Measurements from ENCODE around the gene C1RL.

C1RL gene

DNA sequence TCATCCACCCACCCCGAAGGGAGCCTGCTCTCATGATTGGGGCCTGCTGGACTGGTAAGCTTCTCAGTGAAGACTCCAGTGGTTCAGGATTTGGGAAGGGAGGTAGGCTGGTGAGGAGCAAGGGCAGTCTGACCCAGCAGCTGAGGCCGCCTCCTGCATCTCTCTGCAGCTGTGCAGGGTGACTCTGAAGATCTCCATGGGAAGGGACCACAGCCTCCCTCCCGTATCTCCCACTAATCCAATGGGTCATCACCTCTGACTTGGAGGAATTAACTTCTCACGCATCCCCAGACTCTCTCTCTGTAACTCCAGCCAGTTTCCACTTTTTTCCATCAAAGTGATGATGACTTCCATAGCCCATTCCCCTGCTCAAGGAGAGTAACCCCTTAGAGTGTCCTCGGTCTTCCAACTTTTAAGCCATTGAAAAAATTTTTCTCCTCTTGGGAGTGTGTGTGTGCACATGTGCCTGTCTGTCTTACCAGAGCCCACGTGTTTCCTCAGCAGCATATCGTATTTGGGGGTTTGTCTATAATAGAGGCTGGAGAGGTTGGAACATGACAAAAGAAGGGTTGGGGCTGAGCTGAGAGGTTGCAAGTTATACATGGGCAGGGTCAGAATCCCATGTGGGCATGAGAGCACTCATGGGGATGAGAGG, 32.5 kb upstream of the C1RL start:
- H3K4me3 ChIP-seq (ENCODE audit: low read depth, low read length) = no peak overlapping the region
- no peak for DNase-seq (ENCODE audit: low read depth)

DNA sequence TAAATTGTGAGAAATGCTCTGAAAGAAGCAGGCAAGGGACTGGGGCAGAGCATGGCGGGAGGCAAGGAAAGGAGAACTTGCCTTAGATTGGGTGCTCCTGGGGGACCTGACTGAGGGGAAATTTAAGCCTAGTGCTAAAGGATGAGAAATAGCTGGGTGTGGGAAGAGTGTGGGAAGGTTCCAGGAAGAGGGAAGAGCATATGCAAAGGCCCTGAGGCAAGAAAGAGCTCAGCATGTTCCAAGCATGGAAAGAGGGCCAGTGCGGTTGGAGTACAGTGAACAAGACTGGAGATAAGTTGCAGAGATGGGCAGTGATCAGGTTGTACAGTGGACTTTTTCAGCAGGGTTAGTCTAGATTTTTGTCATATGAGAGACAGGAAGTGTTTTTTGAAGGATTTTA, 30.2 kb upstream of the C1RL start:
- no peak for DNase-seq (ENCODE audit: low read depth)
- H3K4me3 ChIP-seq (ENCODE audit: low read depth, low read length) = no peak overlapping the region

DNA sequence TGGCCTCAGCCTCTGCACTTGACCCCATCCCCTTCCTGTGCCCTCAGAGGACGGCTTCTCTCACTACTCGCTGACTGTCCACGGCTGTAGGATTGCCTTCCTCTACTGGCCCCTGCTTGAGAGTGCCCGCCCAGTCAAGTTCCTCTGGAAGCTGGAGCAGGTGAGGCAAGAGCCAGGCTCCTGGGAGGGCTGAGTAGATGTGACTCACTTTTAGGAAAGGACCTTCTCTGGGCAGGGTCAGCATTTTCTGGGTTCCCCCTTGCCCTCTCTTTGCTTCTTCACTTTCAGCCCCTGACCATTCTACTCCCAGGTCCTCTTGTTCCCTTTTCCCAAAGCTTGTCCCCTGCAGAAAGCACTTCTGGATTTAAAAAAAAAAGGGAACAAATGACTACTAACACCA, 28.9 kb upstream of the C1RL start:
- no peak overlapping the region for H3K4me3 ChIP-seq (ENCODE audit: low read depth, low read length)
- no peak for DNase-seq (ENCODE audit: low read depth)

DNA sequence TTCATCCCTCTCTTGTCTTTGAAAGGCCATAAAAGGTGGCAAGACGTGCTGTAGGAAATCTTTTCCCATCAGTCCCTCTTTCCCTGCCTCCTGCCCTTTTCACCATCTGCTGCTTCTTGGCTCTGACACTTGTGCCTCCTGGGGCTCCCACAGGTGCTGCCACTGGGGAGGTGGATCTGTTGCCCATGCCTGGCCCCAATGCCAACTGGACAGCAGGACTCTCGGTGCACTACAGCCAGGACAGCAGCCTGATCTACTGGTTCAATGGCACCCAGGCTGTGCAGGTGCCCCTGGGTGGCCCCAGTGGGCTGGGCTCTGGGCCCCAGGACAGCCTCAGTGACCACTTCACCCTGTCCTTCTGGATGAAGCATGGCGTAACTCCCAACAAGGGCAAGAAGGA, 27.7 kb upstream of the C1RL start:
- no peak for DNase-seq (ENCODE audit: low read depth)
- no peak overlapping the region for H3K4me3 ChIP-seq (ENCODE audit: low read depth, low read length)

DNA sequence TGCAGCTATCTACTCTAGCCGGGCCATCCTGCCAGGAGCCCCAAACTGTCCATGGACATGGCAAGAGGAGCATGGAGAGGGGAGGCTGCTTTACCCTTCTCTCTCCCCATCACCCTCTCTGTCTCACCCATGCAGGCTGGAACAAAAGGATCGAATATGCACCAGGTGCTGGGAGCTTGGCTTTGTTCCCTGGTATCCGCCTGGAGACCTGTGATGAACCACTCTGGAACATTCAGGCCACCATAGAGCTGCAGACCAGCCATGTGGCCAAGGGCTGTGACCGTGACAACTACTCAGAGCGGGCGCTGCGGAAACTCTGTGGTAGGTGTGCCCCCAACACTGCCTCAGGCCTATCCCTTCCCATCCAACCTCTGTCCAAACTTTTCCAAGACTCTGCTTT, 27.1 kb upstream of the C1RL start:
- H3K4me3 ChIP-seq (ENCODE audit: low read depth, low read length) = no peak overlapping the region
- no peak for DNase-seq (ENCODE audit: low read depth)

DNA sequence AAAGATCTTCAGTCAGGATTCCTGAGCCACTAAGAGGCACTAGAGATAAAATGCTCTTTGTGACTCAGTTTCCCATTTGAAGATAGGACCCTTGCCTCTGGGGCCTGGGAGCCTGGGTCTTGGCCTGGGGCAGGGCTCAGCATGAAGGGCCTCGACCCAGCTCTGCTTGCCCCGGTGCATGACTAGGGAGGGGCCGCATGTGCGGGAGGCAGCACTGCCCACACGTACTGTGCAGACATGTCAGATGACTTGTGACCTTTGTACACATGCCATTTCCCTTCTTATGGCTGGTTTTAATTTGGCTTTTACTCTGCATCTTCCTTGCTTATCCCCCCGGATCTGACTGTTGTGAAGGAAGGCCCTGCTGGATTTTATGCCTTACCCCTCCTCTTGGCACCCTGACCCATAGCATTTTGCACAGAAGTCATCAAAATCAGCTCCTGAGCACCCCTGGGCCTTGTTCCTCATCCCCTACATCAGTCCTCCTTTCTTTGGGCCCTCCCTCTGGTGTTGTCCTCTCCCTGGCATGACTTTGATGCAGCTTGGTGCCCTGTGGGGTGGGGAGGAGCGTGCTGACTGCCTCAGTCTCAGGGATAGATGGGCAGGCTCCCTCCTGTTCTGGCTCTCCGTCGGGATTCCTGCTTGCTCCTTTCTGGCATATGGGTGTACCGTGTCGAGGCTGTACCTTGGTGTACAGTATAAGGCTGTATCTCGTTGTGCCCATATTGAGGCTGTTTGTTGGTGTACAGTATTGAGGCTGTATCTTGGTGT, 25.6 kb upstream of the C1RL start:
- DNase-seq (ENCODE audit: low read depth) = no peak
- H3K4me3 ChIP-seq (ENCODE audit: low read depth, low read length) = no peak overlapping the region

DNA sequence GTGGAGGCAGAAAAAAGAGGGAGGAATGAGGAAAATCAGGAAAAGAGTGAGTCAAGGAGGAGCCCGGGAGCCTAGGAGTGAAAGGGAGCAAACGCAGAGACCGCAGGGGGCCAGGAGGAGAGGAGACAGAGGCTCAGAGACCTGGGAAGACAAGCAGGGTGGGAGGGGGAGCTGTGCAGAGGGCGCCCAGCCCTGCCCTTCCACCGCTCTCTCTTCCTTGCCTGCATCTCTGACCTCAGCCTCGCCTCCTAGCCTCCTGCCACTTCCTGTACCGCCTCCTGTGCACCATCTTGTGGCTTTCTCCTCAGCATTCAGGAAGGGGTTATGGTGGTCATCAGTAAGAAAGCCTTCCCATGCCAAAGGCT, 22.5 kb upstream of the C1RL start:
- DNase-seq (ENCODE audit: low read depth) = no peak
- H3K4me3 ChIP-seq (ENCODE audit: low read depth, low read length) = no peak overlapping the region

DNA sequence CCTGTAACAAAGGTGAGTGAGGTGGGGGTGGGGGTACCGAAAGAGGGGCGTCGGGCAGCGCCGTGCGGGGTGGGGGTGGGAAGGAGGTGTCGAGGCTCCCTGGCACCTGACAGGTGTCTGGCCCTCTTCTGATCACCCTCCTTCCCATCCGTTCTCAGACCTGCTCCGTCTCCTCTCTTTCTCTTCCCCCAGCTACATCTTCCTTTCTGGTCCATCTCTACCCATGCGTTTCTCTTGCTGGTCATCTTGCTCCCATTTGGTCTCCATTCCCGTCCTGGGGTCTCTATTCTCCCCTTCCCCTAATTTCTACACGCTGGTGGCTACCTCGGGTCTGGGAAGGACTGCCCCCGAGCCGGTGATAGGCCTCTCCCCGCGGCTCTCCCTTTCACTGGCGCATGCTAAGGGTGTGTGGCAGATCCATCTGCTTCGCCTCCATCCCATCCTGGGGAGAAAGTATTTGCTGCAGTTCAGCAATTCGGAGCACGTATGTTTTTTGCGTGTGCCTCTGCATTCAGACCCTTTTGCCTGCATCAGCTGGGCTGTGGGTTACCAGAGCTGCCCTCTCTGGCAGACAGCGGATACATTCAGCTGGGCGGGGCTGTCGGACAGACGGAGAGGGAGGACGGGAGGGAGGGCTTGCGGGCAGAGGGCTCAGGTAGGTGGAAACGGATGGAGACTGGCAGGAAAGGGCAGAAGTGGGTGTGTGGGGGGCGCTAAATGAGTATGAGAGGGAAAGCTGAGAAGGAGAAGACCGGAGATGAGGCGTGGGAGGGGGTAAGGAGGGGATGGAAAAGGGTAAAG, 21.9 kb upstream of the C1RL start:
- peak overlapping the region; percentile 64 for H3K4me3 ChIP-seq (ENCODE audit: low read depth, low read length)
- no peak for DNase-seq (ENCODE audit: low read depth)

DNA sequence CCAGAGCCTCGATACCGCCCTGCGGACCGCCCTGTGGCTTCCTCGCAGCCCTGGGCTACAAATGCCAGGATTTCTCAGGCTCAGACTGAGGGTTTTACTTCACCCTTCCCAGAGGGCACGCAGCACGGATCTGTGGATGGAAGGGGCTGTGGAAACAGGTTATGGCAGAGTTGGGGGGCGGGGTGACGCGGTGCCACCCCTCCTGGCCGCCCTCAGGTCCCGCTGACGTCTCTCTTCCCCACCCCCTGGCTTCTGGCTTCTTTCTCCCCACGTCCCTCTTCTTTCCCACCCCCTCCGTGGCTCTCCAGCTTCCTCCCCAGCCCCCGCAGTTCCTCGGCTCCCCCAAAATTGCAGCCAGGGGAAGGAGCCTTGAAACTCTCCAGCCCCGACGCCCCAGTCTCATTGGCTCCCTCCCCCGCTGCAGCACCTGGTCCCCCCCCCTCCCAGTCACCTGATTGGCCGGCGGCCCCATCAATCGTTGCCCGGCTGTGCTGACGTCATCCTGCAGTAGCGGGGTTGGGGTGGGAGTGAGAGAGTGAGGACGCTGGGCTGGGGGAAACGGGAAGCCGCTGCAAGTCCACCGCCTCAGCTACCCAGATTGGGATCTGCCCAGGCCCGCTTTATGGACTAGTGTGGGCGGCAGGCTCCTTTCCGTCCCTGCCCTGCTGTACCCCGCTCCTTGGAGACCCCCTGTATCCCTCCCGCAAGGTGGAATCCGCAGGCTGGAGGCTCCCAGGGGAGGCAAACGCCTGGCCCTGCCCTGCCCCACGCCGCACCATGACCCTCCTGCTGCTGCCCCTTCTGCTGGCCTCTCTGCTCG, 21.1 kb upstream of the C1RL start, which contains the start of gene CLSTN3:
TSS of gene CLSTN3 (plus strand) at position 500 of the 820 bp plus-strand sequence. CDS start at position 778, 278 bp downstream.
- no peak for DNase-seq (ENCODE audit: low read depth)
- H3K4me3 ChIP-seq (ENCODE audit: low read depth, low read length) = peak within 1 kb of the TSS; percentile 64

DNA sequence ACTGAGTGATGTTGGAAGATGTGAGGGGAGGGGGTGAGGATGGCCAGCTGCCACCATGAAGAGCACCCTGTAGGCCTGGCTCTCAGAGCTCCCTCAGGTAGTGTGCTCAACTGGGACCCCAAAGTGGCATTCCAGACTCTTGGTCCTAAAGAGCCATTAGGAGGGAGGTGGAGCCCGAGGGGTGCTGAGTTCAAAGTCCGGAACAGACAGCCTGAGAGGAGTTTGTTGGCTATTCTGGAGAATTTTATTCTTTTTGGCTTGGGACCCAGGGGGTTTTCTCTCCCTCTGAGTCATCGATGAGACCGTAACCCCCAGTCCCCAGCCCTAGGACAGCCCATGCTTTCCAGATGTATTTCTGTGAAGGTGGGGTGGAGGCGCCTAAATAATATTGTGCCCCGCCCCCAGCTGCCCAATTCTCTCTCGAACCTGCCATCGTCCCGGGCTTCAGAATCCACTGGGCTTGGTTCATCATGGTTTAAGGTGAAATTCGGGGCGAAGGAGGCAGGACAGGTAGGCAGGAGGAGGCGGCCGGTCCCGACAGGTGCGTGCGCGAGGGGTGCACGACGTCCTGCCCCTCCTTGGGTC, 20.4 kb upstream of the C1RL start:
- H3K4me3 ChIP-seq (ENCODE audit: low read depth, low read length) = peak overlapping the region; percentile 64

DNA sequence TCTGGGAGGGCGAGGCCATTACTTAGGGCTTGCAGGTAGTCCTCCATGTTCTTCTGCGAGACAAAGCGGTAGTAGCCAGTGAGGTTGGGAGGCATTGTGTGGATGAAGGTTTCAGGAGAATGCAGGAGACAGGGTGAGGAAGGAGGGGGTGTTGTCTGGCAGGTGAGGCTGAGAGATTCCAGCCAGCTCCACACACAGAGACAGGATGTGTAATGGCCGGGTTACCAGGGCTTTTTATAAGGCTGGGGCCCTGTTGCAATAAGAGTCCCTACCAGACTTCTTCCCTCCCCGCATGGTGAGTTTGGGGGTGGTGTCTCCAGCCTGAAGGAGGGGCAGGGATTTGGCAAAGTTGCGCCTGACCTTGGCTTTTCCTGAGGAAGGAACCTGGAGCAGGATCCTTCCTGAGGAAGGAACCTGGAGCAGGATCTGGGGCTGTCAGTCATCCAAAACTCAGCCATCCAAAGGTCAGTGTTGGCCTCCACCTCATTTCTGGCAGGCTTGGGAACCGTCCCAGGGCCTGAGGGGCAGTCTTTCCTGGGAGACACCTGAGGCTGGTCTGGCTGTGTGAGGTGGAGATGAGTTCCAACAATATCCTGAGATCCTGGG, 19.8 kb upstream of the C1RL start, which contains the start of gene RBP5:
TSS of gene RBP5 (minus strand) at position 209 of the 606 bp plus-strand sequence. CDS start at position 95, 114 bp downstream.
- peak within 1 kb of the TSS; percentile 64 for H3K4me3 ChIP-seq (ENCODE audit: low read depth, low read length)

More for the DNA sequence above, 20.4 kb upstream of the C1RL start:
- DNase-seq (ENCODE audit: low read depth) = no peak

DNA sequence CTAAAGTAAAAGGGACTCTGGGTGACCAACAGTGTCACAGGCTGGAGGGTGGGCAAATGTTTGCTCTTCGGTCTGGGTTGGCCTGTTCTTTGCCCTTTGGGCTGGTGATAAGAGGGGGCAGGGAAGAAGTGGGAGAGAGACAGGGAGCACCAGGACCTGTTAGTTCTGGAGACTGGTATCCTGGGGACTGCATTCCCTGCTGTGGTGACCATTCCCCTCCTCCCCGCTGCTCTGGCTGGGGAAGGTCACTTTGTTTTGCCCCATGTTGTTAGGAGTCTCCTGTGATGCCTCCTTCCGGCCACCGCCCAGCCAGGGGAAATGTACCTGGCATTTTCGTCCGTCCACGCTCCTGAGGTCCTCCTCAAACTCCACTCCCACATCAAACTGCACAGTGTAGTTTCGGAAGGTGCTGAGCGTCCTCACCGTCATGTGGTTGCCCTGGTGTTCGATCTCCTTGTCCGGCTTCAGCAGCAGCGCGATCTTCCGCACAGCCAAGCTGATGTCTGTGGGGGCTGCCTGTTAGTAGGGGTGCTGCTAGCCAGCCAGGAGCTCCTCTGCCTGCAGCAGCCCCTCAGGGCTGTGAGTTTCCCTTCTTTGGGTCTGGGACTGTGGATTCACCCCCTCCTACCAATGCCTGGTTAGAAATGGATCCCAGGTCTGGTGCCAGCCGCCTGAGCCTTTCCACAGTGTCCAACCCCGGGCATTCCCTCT, 19.1 kb upstream of the C1RL start:
- no peak for DNase-seq (ENCODE audit: low read depth)
- H3K4me3 ChIP-seq (ENCODE audit: low read depth, low read length) = no peak overlapping the region

More for the DNA sequence above, 19.8 kb upstream of the C1RL start, which contains the start of gene RBP5:
- no peak for DNase-seq (ENCODE audit: low read depth)

DNA sequence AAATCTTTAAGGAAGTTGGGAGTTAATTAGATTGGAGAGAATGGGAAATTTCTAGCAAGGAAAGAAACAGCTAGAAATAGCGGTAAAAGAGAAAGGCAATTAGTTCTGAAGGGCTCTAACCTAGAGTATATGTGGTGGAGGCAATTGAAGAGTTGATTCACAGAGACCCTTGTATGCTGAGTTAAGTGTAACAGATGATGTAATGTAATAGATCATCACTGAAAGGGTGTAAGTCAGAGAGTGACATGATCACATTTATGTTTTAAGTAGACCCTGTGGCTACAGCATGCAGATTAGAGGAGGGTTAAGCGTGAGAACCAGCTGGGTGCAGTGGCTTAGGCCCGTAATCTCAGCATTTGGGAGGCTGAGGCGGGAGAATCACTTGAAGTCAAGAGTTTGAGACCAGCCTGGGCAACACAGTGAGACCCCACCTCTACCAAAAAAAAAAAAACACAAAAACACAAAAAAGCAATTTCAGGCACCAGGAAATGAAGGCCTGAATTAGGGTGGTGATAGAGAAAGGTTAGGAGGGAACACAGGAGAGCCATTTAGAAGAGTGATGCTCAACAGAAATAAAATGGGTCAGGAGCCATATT, 16.7 kb upstream of the C1RL start:
- H3K4me3 ChIP-seq (ENCODE audit: low read depth, low read length) = no peak overlapping the region
- no peak for DNase-seq (ENCODE audit: low read depth)

DNA sequence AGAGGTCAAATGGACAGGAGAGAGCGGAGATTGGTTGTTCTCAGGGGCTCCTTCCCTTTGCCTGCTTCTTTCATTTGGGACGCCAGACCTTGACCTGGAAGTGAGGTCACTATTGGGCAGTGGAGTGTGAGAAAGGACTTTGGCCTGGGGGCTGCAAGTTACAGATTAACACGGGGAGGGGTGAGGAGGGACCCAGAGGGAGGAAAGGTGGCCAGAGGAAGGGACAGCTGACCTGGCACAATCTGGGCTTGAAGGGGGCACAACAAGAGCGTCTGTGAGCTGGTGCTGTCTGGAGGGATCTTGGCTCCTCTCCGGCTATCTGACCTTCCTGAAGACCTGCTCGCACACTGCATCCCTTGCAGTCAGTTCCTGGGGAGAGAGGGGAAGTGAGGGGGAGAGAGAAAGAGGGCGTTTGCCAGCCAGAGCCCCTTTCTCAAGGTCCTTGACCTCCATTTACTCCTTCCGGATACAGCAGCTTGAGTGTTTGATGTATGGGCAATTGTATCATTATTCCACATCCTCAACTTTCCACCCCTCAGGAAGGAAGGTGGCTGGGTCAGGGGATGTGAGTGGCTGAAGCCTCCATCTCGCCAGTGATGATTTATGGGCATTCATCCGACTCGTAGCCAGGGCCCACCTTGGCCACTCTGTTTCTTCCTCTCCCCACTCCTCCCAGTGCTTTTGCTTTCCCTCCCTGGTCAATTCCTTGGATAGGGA, 14.9 kb upstream of the C1RL start:
- H3K4me3 ChIP-seq (ENCODE audit: low read depth, low read length) = no peak overlapping the region
- no peak for DNase-seq (ENCODE audit: low read depth)

DNA sequence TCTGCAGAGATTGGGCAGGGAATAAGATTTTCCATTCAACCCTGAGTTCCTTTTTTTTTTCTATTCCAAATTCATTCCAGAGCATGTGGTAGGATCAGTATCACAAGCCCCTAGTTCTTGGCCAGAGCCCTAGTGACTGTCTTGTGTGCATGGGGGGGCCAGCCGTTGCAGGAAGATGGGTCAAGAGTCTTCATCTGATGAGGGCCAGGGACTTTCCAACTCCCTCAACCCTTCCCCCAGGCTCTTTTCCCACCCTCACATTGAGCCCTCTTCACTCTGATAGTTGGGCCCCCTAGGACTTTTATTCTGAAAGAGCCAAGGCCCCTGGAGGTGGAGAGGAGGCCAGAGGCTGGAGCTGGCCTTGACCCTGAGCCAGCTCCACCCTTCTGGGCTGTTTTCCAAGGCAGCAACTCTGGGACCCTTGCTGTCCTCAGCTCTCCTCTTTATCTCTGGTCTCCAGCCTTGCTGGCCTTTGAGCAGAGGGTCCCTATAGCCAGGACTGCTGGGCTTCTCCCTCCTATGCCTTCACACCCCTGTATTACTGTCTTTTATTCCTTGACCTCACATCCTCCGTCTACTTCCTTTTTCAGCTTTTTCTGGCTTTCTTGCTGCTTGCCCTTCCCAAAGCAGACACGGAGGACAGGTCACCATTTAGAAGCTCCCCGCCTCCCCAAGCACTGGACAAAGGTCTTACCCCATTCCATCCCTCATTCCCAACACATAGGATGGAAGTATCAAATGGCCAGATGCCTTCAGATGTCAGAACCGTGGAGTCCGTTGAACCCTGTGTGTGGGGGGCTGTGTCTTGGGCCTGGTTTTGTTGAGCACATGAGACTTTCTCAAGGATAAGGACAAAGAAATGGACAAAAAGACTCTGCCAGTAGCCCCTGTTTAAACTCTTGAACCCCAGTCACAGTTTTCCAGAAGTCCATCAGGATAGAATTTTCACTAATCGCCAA, 14.1 kb upstream of the C1RL start:
- no peak overlapping the region for H3K4me3 ChIP-seq (ENCODE audit: low read depth, low read length)
- no peak for DNase-seq (ENCODE audit: low read depth)

DNA sequence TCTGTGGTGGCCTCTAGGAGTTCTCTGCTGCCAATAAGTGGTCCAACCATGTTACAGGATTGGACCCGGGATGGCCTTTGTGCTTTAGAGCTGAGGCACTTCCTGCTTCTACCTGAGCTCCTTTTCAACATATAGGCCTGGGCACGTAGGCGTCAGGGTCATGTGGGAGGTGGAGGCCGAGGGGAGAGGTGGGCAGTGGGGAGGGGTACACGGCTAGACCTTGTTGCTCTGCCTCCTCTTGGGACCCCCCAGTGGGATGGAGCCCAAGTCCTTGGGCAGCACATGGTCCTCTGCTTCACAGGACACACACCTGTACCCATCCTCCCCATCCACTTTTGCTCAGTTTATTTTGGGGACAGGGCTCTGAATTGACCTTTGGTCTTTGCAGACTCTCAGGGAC, 12.3 kb upstream of the C1RL start:
- no peak overlapping the region for H3K4me3 ChIP-seq (ENCODE audit: low read depth, low read length)
- no peak for DNase-seq (ENCODE audit: low read depth)

Data from skeletal muscle cell (primary cell).